Measurements from ENCODE around the gene HLCS.

- TF ChIP-seq CTCF (IDR thresholded peaks at IDR 0.05) = no peak
- TF ChIP-seq POLR2A (IDR thresholded peaks at IDR 0.05) = no peak
- TF ChIP-seq POLR2AphosphoS5 (IDR thresholded peaks at IDR 0.05) = no peak
Measured at GRCh38 chr21:36813052-36813451, 153.4 kb downstream of the HLCS start.

All from sigmoid colon (tissue), 4 donors.